Lower leg skin (tissue), 4 donors: ENCODE data around the gene APOL3. TPM values are rescaled to one million over a fixed set of nuclear protein-coding genes. Genes with fewer than 3 reads are reported as not detected.
A peak's percentile ranks its signal among the peaks of the same experiment; 100 is the strongest.
"Not testable (repeated sequence)": the region's sequence is repeated elsewhere in the genome, so short reads cannot be mapped to it uniquely, and the experiment has no call there.

Source experiments
- DNase-seq, 2 donors: peaks; one replicate each; pipeline ENCODE4 v3.0.0-alpha.2; 2019; ENCODE audit warnings: low spot score in 2 of 2
- H3K4me3 ChIP-seq: fragments of 200-600 bp; sonication (generic); 2 replicates; pipeline ENCODE4 v1.5.1; 2017; ENCODE audit warnings: mild to moderate bottlenecking, low read depth; ENCODE audit not compliant: poor library complexity, severe bottlenecking
- POLR2A ChIP-seq, 2 donors: fragments of 450-650 bp; IDR thresholded peaks; one replicate each; pipeline ENCODE4 v1.6.1; 2016 to 2017; ENCODE audit warnings: antibody characterized with exemption in 2 of 2, mild to moderate bottlenecking in 1 of 2, moderate library complexity in 1 of 2
- WGBS, 2 donors: methylation state at CpG; one replicate each; pipeline ENCODE4 v1.1.5; 2018; 5-methylcytosine and 5-hydroxymethylcytosine counted together
- intact Hi-C: fragments of 100-400 bp; cut with DNase I; formaldehyde crosslinking; loops from one replicate; pipeline ENCODE4 v1.15.0; 2023; ENCODE audit warnings: low total_unique reads
- total RNA-seq, 4 donors: library from RNA; depleted of rRNA; stranded (reverse); fragments of >200 nt; gene quantifications; one replicate each; pipeline ENCODE4 v1.1.0, GENCODE V29; 2016
- TF ChIP-seq, protein P1 (sequence below), 3 donors: fragments of 450-650 bp; IDR thresholded peaks; one replicate each; pipeline ENCODE4 v1.5.1; 2016; ENCODE audit warnings: antibody characterized with exemption in 3 of 3, mild to moderate bottlenecking in 3 of 3, moderate library complexity in 2 of 3

The APOL3 gene
- total RNA-seq, 4 donors from 2014 or later = 29.5 to 55.9 (median 39.6) TPM

DNA sequence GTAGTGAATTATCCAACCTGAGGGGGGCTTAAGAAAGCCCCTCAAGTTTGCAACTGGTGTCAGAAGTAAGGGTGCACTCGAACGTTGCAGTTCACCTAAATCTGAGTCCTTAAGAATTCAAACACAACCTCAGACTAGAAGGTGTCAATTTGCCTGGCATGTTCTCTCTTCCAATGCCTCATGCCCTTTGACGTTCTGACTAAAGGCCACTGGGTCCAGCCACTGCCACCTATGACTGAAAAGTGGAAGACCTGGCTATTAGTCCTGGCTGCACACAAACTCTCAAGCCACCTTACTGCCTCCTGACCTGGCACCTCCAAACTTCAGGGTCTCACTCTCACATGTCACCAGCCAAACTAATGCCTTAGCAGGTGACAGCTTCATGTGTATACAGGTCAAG, 33.0 kb upstream of the APOL3 start:
- peak in 1 of 2 donors; percentile 26 for DNase-seq
- intact Hi-C loops = loop anchor here (10.0 kb wide), 1 partner anchor 91 kb away; no protein-coding TSS in a partner anchor
- 59 to 61% methylated on average over 3 of the region's 3 CpGs for WGBS, 2 donors
- no peak for TF ChIP-seq POLR2A (IDR thresholded peaks at IDR 0.05)
- TF ChIP-seq, protein P1, sequence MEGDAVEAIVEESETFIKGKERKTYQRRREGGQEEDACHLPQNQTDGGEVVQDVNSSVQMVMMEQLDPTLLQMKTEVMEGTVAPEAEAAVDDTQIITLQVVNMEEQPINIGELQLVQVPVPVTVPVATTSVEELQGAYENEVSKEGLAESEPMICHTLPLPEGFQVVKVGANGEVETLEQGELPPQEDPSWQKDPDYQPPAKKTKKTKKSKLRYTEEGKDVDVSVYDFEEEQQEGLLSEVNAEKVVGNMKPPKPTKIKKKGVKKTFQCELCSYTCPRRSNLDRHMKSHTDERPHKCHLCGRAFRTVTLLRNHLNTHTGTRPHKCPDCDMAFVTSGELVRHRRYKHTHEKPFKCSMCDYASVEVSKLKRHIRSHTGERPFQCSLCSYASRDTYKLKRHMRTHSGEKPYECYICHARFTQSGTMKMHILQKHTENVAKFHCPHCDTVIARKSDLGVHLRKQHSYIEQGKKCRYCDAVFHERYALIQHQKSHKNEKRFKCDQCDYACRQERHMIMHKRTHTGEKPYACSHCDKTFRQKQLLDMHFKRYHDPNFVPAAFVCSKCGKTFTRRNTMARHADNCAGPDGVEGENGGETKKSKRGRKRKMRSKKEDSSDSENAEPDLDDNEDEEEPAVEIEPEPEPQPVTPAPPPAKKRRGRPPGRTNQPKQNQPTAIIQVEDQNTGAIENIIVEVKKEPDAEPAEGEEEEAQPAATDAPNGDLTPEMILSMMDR (IDR thresholded peaks at IDR 0.05) = no peak
- H3K4me3 ChIP-seq = no peak overlapping the region

DNA sequence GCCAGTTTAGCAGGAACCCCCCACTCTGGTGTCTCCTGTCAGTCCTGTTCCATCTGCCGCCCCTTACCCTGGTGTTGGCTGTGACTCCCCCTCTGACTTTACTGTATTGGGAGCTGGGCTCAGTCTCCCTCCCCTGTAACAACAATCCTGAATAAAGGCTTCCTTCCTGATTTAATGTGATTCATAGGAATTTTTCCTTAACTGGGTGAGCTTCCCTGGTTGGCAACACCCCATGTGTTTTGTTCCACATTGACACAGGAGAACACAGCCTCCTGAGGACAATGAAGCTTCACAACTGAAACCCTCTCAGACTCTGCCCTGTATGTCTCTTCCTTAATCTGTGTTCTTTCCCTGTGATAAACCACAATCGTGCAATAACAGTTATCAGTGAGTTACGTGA, 32.6 kb upstream of the APOL3 start:
- intact Hi-C loops = loop anchor here (10.0 kb wide), 1 partner anchor 92 kb away; no protein-coding TSS in a partner anchor
- 74 to 91% methylated on average over 3 of the region's 3 CpGs for WGBS, 2 donors
- no peak overlapping the region for H3K4me3 ChIP-seq
- TF ChIP-seq, protein P1 (IDR thresholded peaks at IDR 0.05) = no peak
- TF ChIP-seq POLR2A (IDR thresholded peaks at IDR 0.05) = no peak
- peak in 1 of 2 donors; percentile 32 for DNase-seq

DNA sequence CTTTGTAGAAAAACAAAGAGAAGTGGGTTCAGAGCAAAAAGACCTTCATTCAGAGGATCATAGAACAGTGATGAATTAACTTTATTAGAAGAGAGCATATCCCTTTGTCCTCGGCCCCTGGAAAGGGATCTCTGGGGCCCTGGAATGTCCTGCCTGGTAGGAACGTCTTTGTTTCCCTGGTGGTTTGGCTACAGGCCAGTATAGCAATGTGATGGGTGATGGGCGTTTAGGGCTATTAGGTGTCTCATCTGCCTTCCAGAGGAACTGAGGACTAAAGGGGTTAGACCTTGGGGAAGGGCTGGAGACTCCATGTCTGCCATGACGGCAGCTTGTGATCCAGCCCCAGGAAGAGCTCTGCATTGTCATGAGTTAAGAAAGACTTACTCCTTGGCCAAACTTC, 32.0 kb upstream of the APOL3 start:
- 68 to 70% methylated on average over 4 of the region's 4 CpGs for WGBS, 2 donors
- TF ChIP-seq, protein P1 (IDR thresholded peaks at IDR 0.05) = no peak
- no peak for TF ChIP-seq POLR2A (IDR thresholded peaks at IDR 0.05)
- DNase-seq = peak in 1 of 2 donors; percentile 67
- H3K4me3 ChIP-seq = no peak overlapping the region
- intact Hi-C loops = loop anchor here (10.0 kb wide), 1 partner anchor 92 kb away; no protein-coding TSS in a partner anchor

- DNase-seq = peak in 1 of 2 donors; percentile 89
- TF ChIP-seq POLR2A (IDR thresholded peaks at IDR 0.05) = no peak
- TF ChIP-seq, protein P1 (IDR thresholded peaks at IDR 0.05) = no peak
- intact Hi-C loops = loop anchor here (10.0 kb wide), 1 partner anchor 94 kb away; no protein-coding TSS in a partner anchor
- no peak overlapping the region for H3K4me3 ChIP-seq
- 58 to 71% methylated on average over 14 to 17 of the region's 17 CpGs for WGBS, 2 donors
These were observed 30.7 kb upstream of the APOL3 start for GRCh38 chr22:36191106-36191836.

DNA sequence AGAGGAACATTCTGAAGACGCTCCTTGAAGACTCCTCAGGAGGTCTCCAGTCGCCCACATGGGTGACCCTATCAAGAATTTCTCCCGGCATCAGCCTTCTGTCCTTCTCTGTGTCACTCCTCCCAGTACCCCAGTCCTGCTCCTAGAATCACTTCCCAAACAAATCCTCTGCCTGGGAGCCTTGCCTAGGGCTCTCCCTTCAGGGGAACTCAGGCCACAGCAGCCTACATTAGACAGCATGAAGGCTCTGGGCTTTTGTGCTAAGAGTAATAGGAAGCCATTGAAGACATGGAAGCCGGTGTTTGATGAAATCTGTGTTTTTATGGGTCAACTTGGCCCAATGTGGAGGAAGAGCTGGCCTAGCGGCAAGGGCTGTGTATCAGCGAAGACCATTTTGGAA, 27.3 kb upstream of the APOL3 start:
- intact Hi-C loops = loop anchor here (10.0 kb wide), 1 partner anchor 47 kb away; the partner anchor contains the start of gene APOL2
- 96 to 98% methylated on average over 3 of the region's 6 CpGs for WGBS, 2 donors
- H3K4me3 ChIP-seq, DNase-seq: not testable (repeated sequence)

- intact Hi-C loops = loop anchor here (10.0 kb wide), 1 partner anchor 49 kb away; the partner anchor contains the start of gene APOL2
- DNase-seq = no peak
- TF ChIP-seq, protein P1 (IDR thresholded peaks at IDR 0.05) = no peak
- no peak for TF ChIP-seq POLR2A (IDR thresholded peaks at IDR 0.05)
- no peak overlapping the region for H3K4me3 ChIP-seq
- WGBS, 2 donors = 88 to 89% methylated on average over 14 of the region's 14 CpGs
These were observed 25.5 kb upstream of the APOL3 start for GRCh38 chr22:36185828-36186624.
